Suprapubic skin (tissue), 4 donors: ENCODE results near the gene SLC4A8. TPM values are rescaled to one million over a fixed set of nuclear protein-coding genes. Genes with fewer than 3 reads are reported as not detected.

Experiments used
- DNase-seq, 2 donors: peaks; one replicate each; pipeline ENCODE4 v3.0.0-alpha.2; 2019; ENCODE audit warnings: low spot score in 2 of 2
- H3K27ac ChIP-seq: fragments of 200-600 bp; sonication (generic); one replicate; pipeline ENCODE4 v1.5.1; 2019
- H3K27me3 ChIP-seq: fragments of 200-600 bp; sonication (generic); one replicate; pipeline ENCODE4 v1.5.1; 2019
- H3K36me3 ChIP-seq: fragments of 200-600 bp; sonication (generic); one replicate; pipeline ENCODE4 v1.5.1; 2019
- H3K4me1 ChIP-seq: fragments of 200-600 bp; sonication (generic); one replicate; pipeline ENCODE4 v1.5.1; 2019
- H3K4me3 ChIP-seq: fragments of 200-600 bp; sonication (generic); one replicate; pipeline ENCODE4 v1.5.1; 2019; ENCODE audit warnings: mild to moderate bottlenecking
- H3K9me3 ChIP-seq: fragments of 200-600 bp; sonication (generic); one replicate; pipeline ENCODE4 v1.5.1; 2019
- CTCF ChIP-seq, 2 donors: fragments of 200-600 bp in 1 of 2; fragments of 450-650 bp in 1 of 2; sonication (generic) in 1 of 2; IDR thresholded peaks; one replicate each; pipeline ENCODE4 v1.5.1; 2016 to 2019; ENCODE audit warnings: antibody characterized with exemption in 2 of 2, mild to moderate bottlenecking in 1 of 2, moderate library complexity in 1 of 2
- EP300 ChIP-seq: sonication (generic); formaldehyde crosslinking; IDR thresholded peaks from one replicate; pipeline ENCODE4 v1.6.1; 2017; ENCODE audit warnings: antibody characterized with exemption
- POLR2A ChIP-seq, 2 donors: fragments of 450-650 bp; IDR thresholded peaks; one replicate each; pipeline ENCODE4 v1.6.1; 2017; ENCODE audit warnings: antibody characterized with exemption in 2 of 2, mild to moderate bottlenecking in 2 of 2, moderate library complexity in 2 of 2
- POLR2AphosphoS5 ChIP-seq, 3 donors: sonication (generic); formaldehyde crosslinking; IDR thresholded peaks; one replicate each; pipeline ENCODE4 v1.6.1; 2017; ENCODE audit warnings: antibody characterized with exemption in 3 of 3
- WGBS: methylation state at CpG from one replicate; pipeline ENCODE4 v1.1.5; 2018; 5-methylcytosine and 5-hydroxymethylcytosine counted together
- total RNA-seq, 4 donors: library from RNA; depleted of rRNA; stranded (reverse); fragments of >200 nt; gene quantifications; one replicate each; pipeline ENCODE4 v1.1.0, GENCODE V29; 2016

The SLC4A8 gene
- total RNA-seq, 4 donors from 2014 or later: 1.1 to 2.2 TPM; not detected in 2

GRCh38 chr12:51473947-51474346 is 49.3 kb downstream of the SLC4A8 start:
- no peak for DNase-seq
- Histone ChIP-seq H3K4me1 (no peaks in the 10 kb centered on the region), H3K36me3 (no peaks in the 10 kb centered on the region), H3K9me3 (no peaks in the 10 kb centered on the region), H3K27ac (no peak overlapping the region), H3K27me3 (no peaks in the 10 kb centered on the region), H3K4me3 (no peak overlapping the region)
- WGBS: 91% methylated on average over 2 of the region's 2 CpGs
- TF ChIP-seq POLR2A (IDR thresholded peaks at IDR 0.05): no peak
- no peak for TF ChIP-seq POLR2AphosphoS5 (IDR thresholded peaks at IDR 0.05)
- TF ChIP-seq EP300: no peak

GRCh38 chr12:51475543-51475942 is 50.9 kb downstream of the SLC4A8 start:
- 100% methylated on average over 1 of the region's 1 CpG for WGBS
- no peak overlapping the region for H3K4me3 ChIP-seq

GRCh38 chr12:51480978-51481377 is 56.3 kb downstream of the SLC4A8 start:
- Histone ChIP-seq H3K4me1 (no peaks in the 10 kb centered on the region), H3K27ac (no peak overlapping the region), H3K4me3 (no peak overlapping the region), H3K27me3 (no peaks in the 10 kb centered on the region), H3K36me3 (no peaks in the 10 kb centered on the region), H3K9me3 (no peaks in the 10 kb centered on the region)
- DNase-seq: no peak
- 84% methylated on average over 3 of the region's 3 CpGs for WGBS
- TF ChIP-seq POLR2A (IDR thresholded peaks at IDR 0.05): no peak

More at GRCh38 chr12:51475543-51475942, 50.9 kb downstream of the SLC4A8 start:
- H3K27me3 ChIP-seq: no peaks in the 10 kb centered on the region
- H3K27ac ChIP-seq: no peak overlapping the region
- H3K36me3 ChIP-seq: no peaks in the 10 kb centered on the region
- H3K4me1 ChIP-seq: no peaks in the 10 kb centered on the region
- DNase-seq: no peak
- H3K9me3 ChIP-seq: no peaks in the 10 kb centered on the region
- TF ChIP-seq POLR2AphosphoS5 (IDR thresholded peaks at IDR 0.05) (no peak), POLR2A (IDR thresholded peaks at IDR 0.05) (no peak), CTCF (IDR thresholded peaks at IDR 0.05) (no peak), EP300 (no peak)

- Histone ChIP-seq H3K36me3 (no peaks in the 10 kb centered on the region), H3K27me3 (no peaks in the 10 kb centered on the region), H3K9me3 (no peaks in the 10 kb centered on the region), H3K27ac (no peak overlapping the region), H3K4me1 (no peaks in the 10 kb centered on the region), H3K4me3 (no peak overlapping the region)
- no peak for DNase-seq
- WGBS: 65% methylated on average over 3 of the region's 3 CpGs
- no peak for TF ChIP-seq POLR2A (IDR thresholded peaks at IDR 0.05)
- no peak for TF ChIP-seq CTCF (IDR thresholded peaks at IDR 0.05)
- no peak for TF ChIP-seq EP300
- TF ChIP-seq POLR2AphosphoS5 (IDR thresholded peaks at IDR 0.05): no peak
Observed at GRCh38 chr12:51482929-51483697, 58.5 kb downstream of the SLC4A8 start.

- no peaks in the 10 kb centered on the region for H3K4me1 ChIP-seq
Observed at GRCh38 chr12:51484119-51484518, 59.5 kb downstream of the SLC4A8 start.

More at GRCh38 chr12:51484119-51484518, 59.5 kb downstream of the SLC4A8 start:
- TF ChIP-seq POLR2AphosphoS5 (IDR thresholded peaks at IDR 0.05): no peak
- TF ChIP-seq CTCF (IDR thresholded peaks at IDR 0.05): no peak
- no peak for TF ChIP-seq EP300
- no peak for TF ChIP-seq POLR2A (IDR thresholded peaks at IDR 0.05)
- WGBS: 82% methylated on average over 3 of the region's 3 CpGs
- H3K4me3 ChIP-seq: no peak overlapping the region
- H3K36me3 ChIP-seq: no peaks in the 10 kb centered on the region
- H3K27me3 ChIP-seq: no peaks in the 10 kb centered on the region
- no peaks in the 10 kb centered on the region for H3K9me3 ChIP-seq
- no peak for DNase-seq
- H3K27ac ChIP-seq: no peak overlapping the region
